GM19023 (cell line): ENCODE measurements around the gene DIP2C.
"Not testable (repeated sequence)": the region's sequence is repeated elsewhere in the genome, so short reads cannot be mapped to it uniquely, and the experiment has no call there.

ENCODE experiments used
- ATAC-seq: cut with Tn5 transposase; IDR thresholded peaks from one replicate; pipeline ENCODE4 v1.9.1; 2021; ENCODE audit warnings: mild to moderate bottlenecking, moderate library complexity; ENCODE audit not compliant: unreplicated experiment

DIP2C gene

DNA sequence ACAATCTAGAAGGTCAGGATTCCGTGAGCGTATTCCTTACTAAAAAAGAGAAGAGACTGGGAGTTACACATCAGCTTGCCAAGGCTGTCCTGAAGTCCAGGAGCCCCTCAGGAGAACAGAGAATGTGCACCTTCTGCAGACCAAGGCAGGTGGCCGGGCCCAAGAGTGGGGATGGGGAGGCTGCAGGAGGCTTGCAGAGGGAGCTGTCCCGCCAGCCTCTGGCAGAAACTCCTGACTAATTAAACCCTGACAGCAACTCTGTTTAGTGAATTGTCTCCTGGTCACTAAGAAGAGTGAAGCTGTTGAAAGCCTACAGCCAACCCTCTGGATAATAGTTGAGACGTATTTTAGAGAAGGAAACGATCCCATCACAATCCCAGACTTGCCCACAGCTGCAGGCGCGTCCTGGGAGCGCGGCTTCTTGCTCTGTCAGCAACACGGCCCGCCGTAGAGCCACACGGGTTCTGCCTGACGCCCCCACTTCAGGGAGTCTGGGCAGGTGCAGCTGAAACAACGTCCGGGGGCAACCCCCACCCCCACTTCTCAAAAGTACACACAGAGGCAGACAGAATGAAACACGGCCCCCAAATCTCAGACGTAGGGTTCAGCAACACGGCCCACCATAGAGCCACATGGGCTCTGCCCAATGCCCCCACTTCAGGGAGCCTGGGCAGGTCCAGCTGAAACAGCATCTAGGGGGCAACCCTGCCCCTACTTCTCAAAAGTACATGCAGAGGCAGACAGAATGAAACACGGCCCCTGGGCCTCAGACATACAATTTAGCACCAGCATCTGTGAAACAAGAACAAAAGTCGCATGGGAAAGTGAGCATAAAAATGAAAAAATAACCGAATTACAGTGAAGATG, 45.2 kb downstream of the DIP2C start:
- ATAC-seq = no peak

DNA sequence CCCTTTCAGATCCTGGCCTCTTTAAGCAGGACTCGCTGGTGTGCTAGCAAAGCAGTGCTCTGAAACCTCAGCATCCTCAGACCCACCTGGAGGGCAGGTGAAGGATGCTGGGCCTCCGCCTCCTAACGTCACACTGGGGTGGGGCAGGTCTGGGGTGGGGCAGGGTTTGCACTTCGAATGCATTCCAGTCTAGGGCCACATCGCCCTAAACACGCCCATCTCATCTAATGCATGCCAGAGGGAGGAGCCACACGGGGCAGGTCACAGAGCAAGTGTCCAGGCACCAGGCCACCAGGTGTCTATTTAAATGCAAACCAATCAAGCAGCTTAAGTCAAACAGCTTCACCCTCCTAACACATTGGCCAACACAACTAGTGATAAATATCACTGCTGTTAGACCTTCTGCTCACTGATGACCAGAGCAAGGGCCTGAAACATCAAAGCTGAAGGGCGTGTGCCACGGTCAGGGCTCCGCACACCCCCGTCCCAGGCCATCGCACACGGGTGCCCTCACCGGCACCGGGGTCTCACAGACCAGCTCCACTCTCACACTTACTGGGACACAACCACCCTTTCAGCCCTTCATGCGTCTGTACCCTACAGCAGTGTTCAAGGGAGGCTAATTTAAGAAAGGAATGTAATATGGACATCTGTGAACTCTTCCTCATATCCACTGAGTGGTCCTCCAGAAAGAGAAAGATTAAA, 47.1 kb downstream of the DIP2C start:
- no peak for ATAC-seq

DNA sequence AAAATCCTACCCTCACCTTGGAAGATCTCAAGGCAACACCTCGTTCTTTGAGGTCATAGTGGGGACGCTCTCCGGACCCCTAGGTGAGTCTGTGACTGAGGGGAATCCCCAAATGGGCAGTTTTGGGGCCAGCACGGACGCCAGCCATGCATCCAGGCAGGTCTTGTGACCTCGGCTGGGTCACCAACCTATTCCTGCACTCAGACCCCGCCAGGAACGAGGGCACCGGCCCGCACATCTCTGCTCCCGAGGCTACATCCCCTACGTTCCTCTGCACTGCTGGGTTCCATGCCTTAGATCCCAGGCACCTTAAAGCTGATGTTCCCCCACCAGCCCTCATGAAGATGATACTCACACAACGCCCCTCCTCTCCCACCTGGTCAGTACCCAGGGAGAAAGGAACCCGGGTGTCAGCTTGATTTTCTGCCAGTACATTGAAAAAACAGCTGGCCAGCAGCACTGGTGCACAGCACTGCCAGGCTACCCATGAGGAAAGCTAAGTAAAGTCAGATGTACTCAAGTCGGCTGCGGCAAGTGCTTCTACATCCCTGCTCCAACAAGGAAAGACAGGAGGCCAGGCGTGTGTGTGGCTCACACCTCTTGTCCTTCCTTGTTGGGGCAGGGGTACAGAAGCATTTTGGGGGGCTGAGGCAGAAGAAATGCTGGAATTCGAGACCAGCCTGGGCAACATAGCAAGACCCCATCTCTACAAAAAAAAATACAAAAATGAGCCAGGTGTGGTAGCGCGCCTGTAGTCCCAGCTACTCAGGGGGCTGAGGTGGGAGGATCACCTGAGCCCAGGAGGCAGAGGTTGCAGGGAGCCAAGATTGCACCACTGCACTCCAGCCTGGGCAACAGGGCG, 48.1 kb downstream of the DIP2C start:
- ATAC-seq = no peak

DNA sequence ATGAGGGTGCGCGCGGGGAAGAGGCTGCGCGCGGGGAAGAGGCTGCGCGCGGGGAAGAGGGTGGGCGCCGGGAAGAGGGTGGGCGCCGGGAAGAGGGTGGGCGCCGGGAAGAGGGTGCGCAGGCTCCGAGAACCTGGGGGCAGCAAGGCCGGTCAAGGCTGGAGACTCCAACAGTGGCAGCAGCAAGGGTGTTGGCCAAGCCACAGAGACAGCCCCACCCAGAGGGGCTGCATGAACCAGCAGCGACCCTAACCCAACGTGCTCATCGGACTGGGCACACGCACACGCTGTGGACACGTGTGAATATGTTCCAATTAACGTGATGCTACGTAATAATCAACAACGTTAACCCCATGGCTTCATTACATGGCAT, 48.8 kb downstream of the DIP2C start:
- no peak for ATAC-seq

DNA sequence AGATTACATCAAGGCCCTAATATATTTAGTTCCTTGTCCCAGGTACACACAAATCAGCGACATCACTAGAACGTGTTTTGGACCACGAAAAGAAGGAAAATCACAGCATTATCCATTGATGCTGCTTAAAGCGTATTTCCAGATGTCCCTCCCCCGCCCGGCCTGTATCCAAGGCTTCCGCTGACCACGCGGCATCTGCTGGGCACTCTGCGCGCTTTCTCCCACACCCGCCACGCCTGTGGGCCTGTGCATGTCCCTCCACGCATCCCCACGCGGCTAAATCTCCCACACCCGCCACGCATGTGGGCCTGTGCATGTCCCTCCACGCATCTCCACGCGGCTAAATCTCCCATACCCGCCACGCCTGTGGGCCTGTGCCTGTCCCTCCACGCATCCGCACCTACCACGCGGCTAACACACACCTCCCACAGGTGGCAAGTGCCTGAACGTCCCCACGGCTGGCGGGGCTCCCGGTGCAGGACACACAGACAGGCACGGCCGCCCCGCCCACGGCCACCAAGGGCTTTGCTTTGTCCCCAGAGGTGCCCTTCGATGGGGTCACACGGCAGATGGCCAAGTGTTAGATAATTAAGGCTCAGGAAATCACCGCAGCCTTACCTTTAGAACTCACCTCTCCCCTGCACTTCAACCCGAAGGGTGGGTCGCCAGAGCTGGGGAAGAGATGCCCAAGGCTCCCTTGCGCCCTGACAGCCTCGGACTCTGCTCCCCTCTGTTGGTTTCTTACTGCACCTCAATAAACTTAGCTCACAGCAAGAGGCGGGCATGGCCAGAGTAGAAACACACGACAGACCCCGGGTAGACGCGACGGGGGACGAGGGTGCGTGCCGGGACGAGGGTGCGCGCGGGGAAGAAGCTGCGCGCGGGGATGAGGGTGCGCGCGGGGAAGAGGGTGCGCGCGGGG, 49.5 kb downstream of the DIP2C start:
- no peak for ATAC-seq

DNA sequence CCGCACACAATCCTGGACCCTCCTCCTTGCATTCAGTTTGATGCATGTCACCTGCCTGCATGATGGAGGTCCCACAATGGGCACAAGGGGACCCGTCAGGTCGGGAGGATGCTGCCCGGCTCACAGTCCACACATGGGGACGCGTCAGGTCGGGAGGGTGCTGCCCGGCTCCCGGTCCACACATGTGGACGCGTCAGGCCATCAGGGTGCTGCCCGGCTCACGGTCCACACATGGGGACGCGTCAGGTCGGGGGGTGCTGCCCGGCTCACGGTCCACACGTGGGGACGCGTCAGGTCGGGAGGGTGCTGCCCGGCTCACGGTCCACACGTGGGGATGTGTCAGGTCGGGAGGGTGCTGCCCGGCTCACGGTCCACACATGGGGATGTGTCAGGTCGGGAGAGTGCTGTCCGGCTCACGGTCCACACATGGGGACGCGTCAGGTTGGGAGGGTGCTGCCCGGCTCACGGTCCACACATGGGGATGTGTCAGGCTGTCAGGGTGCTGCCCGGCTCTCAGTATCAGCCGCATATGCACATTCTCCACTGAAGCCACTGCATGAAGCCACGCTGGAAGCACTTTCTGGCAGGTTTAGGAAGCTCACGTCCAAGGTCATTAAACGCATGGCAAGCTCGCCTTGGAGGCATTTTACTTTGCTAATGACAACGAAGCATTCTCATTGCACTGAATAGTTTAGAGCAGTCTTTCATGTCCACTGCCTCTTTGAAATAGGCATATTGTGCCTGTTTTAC, 50.3 kb downstream of the DIP2C start:
- ATAC-seq = no peak

DNA sequence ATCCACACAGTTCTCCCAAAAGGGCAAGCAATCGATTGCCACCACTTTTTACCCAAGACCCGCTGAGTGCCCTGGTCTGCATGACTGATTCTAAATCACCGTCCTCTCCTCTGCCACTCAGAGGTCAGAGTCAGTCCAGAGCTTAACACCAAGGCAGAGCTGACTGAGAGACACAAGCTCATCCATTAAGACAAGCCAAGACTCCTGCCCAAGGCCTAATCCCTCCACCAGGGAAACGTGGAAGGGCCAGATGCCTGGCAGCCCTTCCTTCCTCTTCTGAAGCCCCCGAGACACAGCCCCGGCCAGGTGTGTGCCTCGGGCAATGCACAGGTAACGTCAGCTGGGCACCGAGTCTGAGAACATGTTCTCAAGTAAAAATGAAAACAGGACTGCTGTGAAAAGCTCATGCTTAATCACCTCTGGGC, 51.7 kb downstream of the DIP2C start:
- ATAC-seq = no peak

DNA sequence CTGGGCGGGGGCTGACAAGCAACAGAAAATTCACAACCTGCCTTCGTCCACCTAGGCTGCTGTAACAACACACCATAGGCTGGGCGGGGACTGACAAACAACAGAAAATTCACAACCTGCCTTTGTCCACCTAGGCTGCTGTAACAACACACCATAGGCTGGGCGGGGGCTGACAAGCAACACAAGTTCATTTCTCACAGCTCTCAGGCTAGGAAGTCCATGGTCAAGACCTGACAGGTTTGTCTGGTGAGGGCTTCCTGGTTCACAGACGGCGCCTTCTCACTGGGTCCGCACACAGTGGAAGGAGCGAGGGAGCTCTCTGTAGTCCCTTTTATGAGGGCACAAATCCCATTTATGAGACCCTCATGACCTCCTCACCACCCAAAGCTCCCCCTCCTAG, 52.2 kb downstream of the DIP2C start:
- no peak for ATAC-seq

DNA sequence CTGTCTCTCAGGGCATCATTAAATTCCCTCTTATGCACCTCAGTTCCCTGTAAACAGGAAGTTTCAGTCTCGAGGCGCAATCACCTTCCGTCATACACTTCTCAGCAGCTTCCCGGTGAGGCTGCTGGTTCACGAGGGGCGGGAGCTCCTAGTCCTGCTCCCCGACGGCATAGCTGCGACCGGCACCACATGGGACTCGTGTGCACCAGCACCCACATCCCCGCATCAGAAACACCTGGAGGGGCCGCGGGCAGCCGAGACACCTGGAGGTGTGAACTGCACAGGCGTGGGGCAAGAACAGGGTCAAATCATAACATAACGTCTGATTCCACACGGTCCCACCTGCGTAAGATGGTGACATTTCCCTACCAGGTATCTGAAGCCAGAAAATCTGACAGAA, 52.7 kb downstream of the DIP2C start:
- ATAC-seq = no peak

DNA sequence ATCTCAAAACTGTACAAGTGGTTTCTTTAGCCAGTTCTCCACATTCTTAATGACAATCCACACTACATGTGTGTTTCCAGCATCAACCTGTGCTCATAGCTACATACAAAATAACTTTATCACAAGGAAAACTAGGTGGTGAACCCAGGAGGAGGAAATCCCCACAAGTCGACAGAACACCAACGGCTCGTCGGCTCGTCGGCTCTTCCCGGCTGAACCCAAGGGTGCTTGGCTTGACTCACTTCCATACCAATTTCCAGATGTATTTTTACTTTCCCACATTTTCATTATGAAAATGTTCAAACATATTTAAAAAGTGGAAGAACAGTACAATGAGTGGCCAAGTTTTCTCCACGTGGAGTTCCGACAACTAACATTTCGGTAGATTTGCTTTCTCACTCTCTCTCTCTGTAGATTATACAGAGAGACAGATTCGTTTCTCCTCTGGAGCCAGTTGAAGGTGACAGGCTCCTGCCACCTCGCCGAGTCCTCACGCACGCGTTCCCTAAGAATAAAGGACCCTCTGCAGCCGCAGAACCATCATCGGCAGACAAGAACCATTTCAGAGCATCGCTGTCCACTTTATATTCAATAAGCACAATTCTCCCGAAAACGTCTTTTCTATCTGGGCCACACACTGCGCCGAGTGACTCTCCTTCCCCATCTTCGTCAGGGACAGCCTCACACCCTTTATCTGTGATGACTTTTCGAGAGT, 53.3 kb downstream of the DIP2C start:
- ATAC-seq = no peak

DNA sequence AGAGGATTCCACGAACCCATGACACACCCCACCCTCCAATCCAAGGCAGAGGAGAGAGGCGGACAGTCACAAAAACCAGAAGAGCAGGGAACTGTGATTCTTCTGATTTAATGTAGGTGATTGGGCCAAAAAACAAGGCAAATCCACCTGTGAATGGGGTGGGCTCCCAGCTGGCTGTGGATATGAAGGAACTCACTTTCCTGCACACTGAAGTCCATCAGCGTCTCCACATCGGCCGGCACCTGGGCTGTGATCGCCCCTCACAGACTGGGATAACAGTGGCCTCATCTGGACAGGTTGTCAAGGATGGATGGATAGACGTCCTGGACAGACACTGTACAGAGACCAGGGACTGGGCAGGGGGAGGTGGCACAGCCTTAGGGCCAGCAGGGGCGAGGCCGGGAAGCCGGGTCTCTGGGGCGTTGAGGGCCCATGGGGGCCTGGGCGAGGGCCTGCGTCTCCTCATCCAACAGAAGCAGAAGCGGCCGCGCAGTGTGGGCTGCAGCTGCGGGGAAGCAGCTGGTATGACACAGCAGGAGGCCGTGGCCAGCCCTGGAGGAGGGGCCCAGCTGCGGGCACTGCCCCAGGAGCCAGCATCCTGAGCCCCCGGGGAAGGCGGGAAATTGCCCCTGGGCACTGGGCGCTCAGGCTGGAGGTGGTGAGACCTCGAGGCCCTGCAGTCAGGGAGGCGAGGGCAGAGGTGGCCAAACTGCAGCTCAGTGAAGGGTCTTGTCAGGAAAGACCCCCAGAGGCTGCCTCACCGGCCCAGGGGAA, 54.2 kb downstream of the DIP2C start:
- ATAC-seq = no peak

DNA sequence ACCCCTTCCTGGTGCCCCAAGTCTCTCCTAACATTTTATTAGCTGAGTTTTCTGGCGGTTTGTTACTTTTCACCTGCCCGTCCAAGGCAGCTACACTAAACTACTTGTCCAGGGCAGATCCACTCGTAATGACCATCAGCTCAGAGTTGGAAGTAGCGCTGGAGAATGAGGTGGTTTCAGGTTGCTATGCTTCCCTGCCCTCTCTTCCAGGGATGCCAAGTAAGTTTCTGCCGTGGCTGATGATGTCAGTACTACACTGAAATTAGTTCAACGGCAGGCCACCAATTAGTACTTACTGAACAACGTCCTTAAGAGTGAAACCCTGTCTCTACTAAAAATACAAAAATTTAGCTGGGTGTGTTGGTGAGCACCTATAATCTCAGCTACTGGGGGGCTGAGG, 55.2 kb downstream of the DIP2C start:
- no peak for ATAC-seq

DNA sequence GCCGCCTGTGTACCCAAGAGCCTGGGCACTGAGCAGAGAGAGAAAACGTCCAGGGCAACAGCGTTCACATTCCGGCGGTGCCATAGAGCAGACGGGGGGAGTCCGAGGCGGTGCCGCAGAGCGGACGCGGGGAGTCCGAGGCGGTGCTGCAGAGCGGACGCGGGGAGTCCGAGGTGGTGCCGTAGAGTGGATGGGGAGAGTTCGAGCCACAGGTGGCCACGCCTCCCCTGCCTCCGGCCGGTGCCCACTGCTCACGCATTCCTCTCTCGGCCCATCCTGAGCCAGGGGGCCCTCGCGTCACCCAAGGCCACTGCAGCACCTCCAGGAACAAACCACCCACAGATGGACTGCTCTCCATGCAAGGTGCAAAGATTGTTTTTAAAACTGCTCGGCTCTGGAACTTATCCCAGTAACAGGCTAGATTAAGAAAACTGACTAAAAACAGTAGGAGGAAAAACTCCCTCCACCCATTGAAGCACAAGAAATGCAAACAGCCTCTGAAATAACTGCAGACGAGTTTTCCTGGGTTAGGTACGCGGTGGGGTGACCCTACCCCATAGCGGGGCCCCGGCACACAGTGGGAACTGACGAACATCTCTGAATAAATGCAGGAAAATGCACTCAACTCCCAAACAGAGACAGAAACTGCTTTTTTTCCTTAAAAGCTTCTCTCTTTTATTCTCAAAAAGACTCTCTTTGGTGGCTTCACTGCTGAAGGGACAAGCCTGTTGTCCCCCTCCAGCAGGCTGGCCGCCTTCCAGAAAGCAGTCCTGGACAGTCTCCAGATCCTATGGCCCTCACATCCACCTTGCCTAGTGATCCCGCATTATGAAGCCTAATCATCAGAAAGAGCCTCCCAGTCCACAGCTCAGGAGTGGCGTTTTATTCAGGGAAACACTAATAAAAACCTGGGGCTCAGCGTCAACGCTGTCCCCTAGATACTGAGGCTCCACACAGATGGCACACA, 55.9 kb downstream of the DIP2C start:
- ATAC-seq = no peak

DNA sequence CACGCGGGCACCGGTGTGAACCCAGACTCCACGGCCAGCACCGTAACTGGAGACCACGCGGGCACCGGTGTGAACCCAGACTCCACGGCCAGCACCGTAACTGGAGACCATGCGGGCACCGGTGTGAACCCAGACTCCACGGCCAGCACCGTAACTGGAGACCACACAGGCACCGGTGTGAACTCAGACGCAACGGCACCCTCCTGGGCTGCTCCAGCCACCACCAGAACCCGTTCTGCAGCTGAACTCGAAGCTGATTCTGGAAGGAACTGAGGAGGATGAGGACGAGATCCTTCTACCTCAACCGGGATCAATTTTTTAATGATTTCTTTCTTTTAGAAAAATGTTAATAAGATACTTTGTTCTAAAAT, 56.7 kb downstream of the DIP2C start:
- not testable (repeated sequence) for ATAC-seq

DNA sequence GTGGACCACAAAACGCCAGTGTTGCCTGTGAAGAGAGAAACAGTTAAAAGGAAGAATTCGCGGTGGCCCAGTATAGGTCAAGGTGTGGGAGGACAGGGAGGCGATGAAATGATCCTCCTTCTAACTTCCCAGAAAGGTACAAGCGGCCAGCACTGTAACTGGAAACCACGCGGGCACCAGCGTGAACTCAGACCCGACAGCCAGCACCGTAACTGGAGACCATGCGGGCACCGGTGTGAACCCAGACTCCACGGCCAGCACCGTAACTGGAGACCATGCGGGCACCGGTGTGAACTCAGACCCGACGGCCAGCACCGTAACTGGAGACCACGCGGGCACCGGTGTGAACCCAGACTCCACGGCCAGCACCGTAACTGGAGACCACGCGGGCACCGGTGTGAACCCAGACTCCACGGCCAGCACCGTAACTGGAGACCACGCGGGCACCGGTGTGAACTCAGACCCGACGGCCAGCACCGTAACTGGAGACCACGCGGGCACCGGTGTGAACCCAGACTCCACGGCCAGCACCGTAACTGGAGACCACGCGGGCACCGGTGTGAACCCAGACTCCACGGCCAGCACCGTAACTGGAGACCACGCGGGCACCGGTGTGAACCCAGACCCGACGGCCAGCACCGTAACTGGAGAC, 57.2 kb downstream of the DIP2C start:
- ATAC-seq = not testable (repeated sequence)

DNA sequence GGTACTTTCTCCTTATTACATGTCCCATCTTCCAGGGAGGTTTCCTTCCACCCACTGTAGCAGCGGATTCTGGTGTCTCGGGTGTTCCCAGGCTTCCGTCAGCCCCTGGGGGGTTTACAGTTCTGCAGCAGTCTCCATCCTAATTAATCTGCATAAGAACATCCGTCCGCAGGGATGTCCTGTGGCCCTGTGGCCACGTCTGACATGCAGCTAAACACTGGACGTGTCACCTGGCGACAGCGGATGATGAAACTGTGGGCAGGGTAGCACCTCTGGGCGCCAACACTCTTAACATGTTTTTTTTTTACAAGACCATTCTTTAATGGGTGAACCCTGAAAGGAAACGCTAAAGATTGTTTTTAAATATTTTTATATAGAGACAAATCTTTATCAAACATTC, 58.2 kb downstream of the DIP2C start:
- ATAC-seq = no peak
